Stimulated activated effector memory CD8-positive, alpha-beta T cell treated with anti-CD3 and anti-CD28 coated beads, Interleukin-12 subunit alpha, Interleukin-12 subunit beta, amount 100 ng/mL, for 72 hours (primary cell): ENCODE results near the gene GSTO2.

ENCODE experiments used
- ATAC-seq: fragments of 150-1000 bp; cut with Tn5 transposase; 2 replicates; pipeline ENCODE4 v1.10.0; 2021
- DNase-seq, 2 donors: peaks; one replicate each; pipeline ENCODE4 v3.0.0; 2021 to 2022; ENCODE audit warnings: low spot score in 2 of 2
- H3K27ac Mint-ChIP-seq: one replicate; pipeline ENCODE4 v1.8.0; 2022; ENCODE audit warnings: mild to moderate bottlenecking, mixed read lengths
- H3K36me3 Mint-ChIP-seq: one replicate; pipeline ENCODE4 v1.8.0; 2022; ENCODE audit warnings: mild to moderate bottlenecking, mixed read lengths
- H3K4me1 Mint-ChIP-seq: one replicate; pipeline ENCODE4 v1.8.0; 2022; ENCODE audit warnings: mixed read lengths
- H3K4me3 Mint-ChIP-seq: one replicate; pipeline ENCODE4 v1.8.0; 2022; ENCODE audit warnings: mild to moderate bottlenecking, mixed read lengths
- H3K9me3 Mint-ChIP-seq: one replicate; pipeline ENCODE4 v1.8.0; 2022; ENCODE audit warnings: mixed read lengths

Gene GSTO2

GRCh38 chr10:104321725-104322415 lies 52.9 kb downstream of the GSTO2 start:
- Mint-ChIP-seq H3K36me3 (peaks cover 50% of the 10 kb centered on the region), H3K27ac (peak overlapping the region; percentile 95), H3K4me1 (peaks cover 98% of the 10 kb centered on the region), H3K4me3 (peak overlapping the region; percentile 77), H3K9me3 (no peaks in the 10 kb centered on the region)
- no peak for DNase-seq
- ATAC-seq = no peak

- no peaks in the 10 kb centered on the region for H3K9me3 Mint-ChIP-seq
- H3K4me3 Mint-ChIP-seq = peak overlapping the region; percentile 77
- H3K4me1 Mint-ChIP-seq = peaks cover 98% of the 10 kb centered on the region
- peaks cover 45% of the 10 kb centered on the region for H3K36me3 Mint-ChIP-seq
- DNase-seq (no peak), ATAC-seq (peak; percentile 51)
- peak overlapping the region; percentile 95 for H3K27ac Mint-ChIP-seq
Measured at GRCh38 chr10:104322416-104322782, 53.4 kb downstream of the GSTO2 start.

- no peak for DNase-seq
- peak overlapping the region; percentile 77 for H3K4me3 Mint-ChIP-seq
Measured at GRCh38 chr10:104323085-104323484, 54.1 kb downstream of the GSTO2 start.

GRCh38 chr10:104323760-104324201 lies 54.8 kb downstream of the GSTO2 start:
- Mint-ChIP-seq H3K36me3 (peaks cover 42% of the 10 kb centered on the region), H3K27ac (peak overlapping the region; percentile 95), H3K9me3 (no peaks in the 10 kb centered on the region), H3K4me1 (peaks cover 100% of the 10 kb centered on the region), H3K4me3 (peak overlapping the region; percentile 77)
- DNase-seq (no peak), ATAC-seq (no peak)

More at GRCh38 chr10:104323085-104323484, 54.1 kb downstream of the GSTO2 start:
- Mint-ChIP-seq H3K9me3 (no peaks in the 10 kb centered on the region), H3K27ac (peak overlapping the region; percentile 95), H3K4me1 (peaks cover 98% of the 10 kb centered on the region), H3K36me3 (peaks cover 40% of the 10 kb centered on the region)
- ATAC-seq = no peak

- H3K4me3 Mint-ChIP-seq = peak overlapping the region; percentile 77
- no peak for ATAC-seq
- DNase-seq = no peak
- peak overlapping the region; percentile 95 for H3K27ac Mint-ChIP-seq
- H3K36me3 Mint-ChIP-seq = peaks cover 47% of the 10 kb centered on the region
- H3K4me1 Mint-ChIP-seq = peaks cover 100% of the 10 kb centered on the region
- H3K9me3 Mint-ChIP-seq = no peaks in the 10 kb centered on the region
Measured at GRCh38 chr10:104324221-104324686, 55.3 kb downstream of the GSTO2 start.

GRCh38 chr10:104324931-104325330 lies 55.9 kb downstream of the GSTO2 start:
- Mint-ChIP-seq H3K27ac (peak overlapping the region; percentile 95), H3K9me3 (no peaks in the 10 kb centered on the region), H3K36me3 (peaks cover 49% of the 10 kb centered on the region), H3K4me1 (peaks cover 100% of the 10 kb centered on the region), H3K4me3 (peak overlapping the region; percentile 77)
- no peak for DNase-seq
- ATAC-seq = no peak

GRCh38 chr10:104325436-104326435 lies 56.8 kb downstream of the GSTO2 start:
- peak overlapping the region; percentile 77 for H3K4me3 Mint-ChIP-seq
- peak overlapping the region; percentile 95 for H3K27ac Mint-ChIP-seq

GRCh38 chr10:104326991-104327610 lies 58.1 kb downstream of the GSTO2 start:
- H3K4me3 Mint-ChIP-seq = peak overlapping the region; percentile 77
- peaks cover 99% of the 10 kb centered on the region for H3K4me1 Mint-ChIP-seq
- peaks cover 47% of the 10 kb centered on the region for H3K36me3 Mint-ChIP-seq
- no peak for ATAC-seq
- peak overlapping the region; percentile 95 for H3K27ac Mint-ChIP-seq
- no peaks in the 10 kb centered on the region for H3K9me3 Mint-ChIP-seq
- DNase-seq = no peak

More at GRCh38 chr10:104325436-104326435, 56.8 kb downstream of the GSTO2 start:
- Mint-ChIP-seq H3K36me3 (peaks cover 50% of the 10 kb centered on the region), H3K4me1 (peaks cover 100% of the 10 kb centered on the region), H3K9me3 (no peaks in the 10 kb centered on the region)
- ATAC-seq = no peak
- no peak for DNase-seq

- H3K9me3 Mint-ChIP-seq = no peaks in the 10 kb centered on the region
- peak overlapping the region; percentile 77 for H3K4me3 Mint-ChIP-seq
- peak overlapping the region; percentile 95 for H3K27ac Mint-ChIP-seq
- peaks cover 41% of the 10 kb centered on the region for H3K36me3 Mint-ChIP-seq
- peaks cover 95% of the 10 kb centered on the region for H3K4me1 Mint-ChIP-seq
- DNase-seq (no peak), ATAC-seq (no peak)
Measured at GRCh38 chr10:104327745-104328645, 59.0 kb downstream of the GSTO2 start.

GRCh38 chr10:104328646-104328895 lies 59.6 kb downstream of the GSTO2 start:
- Mint-ChIP-seq H3K4me1 (peaks cover 95% of the 10 kb centered on the region), H3K9me3 (no peaks in the 10 kb centered on the region), H3K27ac (peak overlapping the region; percentile 95), H3K4me3 (peak overlapping the region; percentile 77), H3K36me3 (peaks cover 47% of the 10 kb centered on the region)
- DNase-seq = no peak
- no peak for ATAC-seq

GRCh38 chr10:104328896-104329710 lies 60.1 kb downstream of the GSTO2 start:
- Mint-ChIP-seq H3K27ac (peak overlapping the region; percentile 95), H3K9me3 (no peaks in the 10 kb centered on the region), H3K36me3 (peaks cover 49% of the 10 kb centered on the region), H3K4me1 (peaks cover 95% of the 10 kb centered on the region), H3K4me3 (peak overlapping the region; percentile 77)
- ATAC-seq = peak; percentile 92
- DNase-seq = peak; percentile 52 to 84

- H3K27ac Mint-ChIP-seq = peak overlapping the region; percentile 95
- peak overlapping the region; percentile 77 for H3K4me3 Mint-ChIP-seq
- H3K4me1 Mint-ChIP-seq = peaks cover 92% of the 10 kb centered on the region
- H3K9me3 Mint-ChIP-seq = no peaks in the 10 kb centered on the region
- DNase-seq (no peak), ATAC-seq (peak; percentile 0)
- H3K36me3 Mint-ChIP-seq = peaks cover 50% of the 10 kb centered on the region
Measured at GRCh38 chr10:104329735-104330134, 60.8 kb downstream of the GSTO2 start.

GRCh38 chr10:104330168-104331110 lies 61.5 kb downstream of the GSTO2 start:
- no peaks in the 10 kb centered on the region for H3K9me3 Mint-ChIP-seq
- H3K27ac Mint-ChIP-seq = peak overlapping the region; percentile 95
- peak overlapping the region; percentile 77 for H3K4me3 Mint-ChIP-seq
- peaks cover 50% of the 10 kb centered on the region for H3K36me3 Mint-ChIP-seq
- DNase-seq = no peak
- no peak for ATAC-seq
- peaks cover 92% of the 10 kb centered on the region for H3K4me1 Mint-ChIP-seq
